HG03469 (cell line): ENCODE data around the gene SCML2.
"Not testable (repeated sequence)": the region's sequence is repeated elsewhere in the genome, so short reads cannot be mapped to it uniquely, and the experiment has no call there.

Experiments used
- ATAC-seq: cut with Tn5 transposase; IDR thresholded peaks from one replicate; pipeline ENCODE4 v1.9.1; 2021; ENCODE audit warnings: mild to moderate bottlenecking, moderate library complexity, moderate number of reproducible peaks; ENCODE audit not compliant: unreplicated experiment

The SCML2 gene

GRCh38 chrX:18272222-18272621 is 82.3 kb downstream of the SCML2 start:
- ATAC-seq, result no peak

GRCh38 chrX:18271725-18272124 is 82.8 kb downstream of the SCML2 start:
- no peak for ATAC-seq

DNA sequence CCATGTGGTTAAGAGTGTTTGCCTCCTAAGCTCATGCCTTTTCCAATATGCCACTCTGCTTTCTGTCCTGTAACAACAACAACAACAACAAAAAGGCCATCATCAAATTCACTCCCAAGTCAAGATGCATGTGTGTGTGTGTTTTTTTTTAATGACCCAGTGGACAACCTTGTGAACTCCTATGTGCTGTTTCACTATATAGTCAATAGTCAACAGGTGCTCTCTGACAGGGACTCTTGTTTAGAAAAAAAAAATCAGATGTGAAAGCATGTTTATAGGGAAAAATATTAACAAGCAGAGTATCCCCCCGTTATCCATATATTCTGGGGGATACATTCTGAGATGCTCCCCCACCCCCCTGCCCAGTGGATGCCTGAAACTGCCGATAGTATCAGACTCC is 83.2 kb downstream of the SCML2 start:
- no peak for ATAC-seq

DNA sequence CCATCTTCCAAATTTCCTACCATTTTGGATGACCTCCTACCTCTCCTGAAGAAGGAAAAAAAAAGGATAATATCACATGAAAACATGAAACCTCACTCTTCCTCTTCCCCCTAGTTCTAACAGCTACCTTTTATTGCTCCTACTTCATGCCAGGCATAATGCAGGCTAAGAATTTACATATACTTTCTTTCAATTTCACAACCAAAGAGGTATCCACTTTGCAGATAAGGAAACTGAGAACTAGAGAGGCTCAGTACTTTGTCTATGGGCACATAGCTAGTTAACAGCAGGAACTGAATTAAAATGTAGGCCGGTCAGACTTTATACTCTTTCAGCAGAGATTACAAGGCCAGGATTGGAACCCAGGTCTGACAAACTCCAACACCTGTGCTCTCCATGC is 99.4 kb downstream of the SCML2 start:
- no peak for ATAC-seq

GRCh38 chrX:18252644-18253359 is 101.7 kb downstream of the SCML2 start:
- ATAC-seq, result no peak

GRCh38 chrX:18229646-18230045 is 124.8 kb downstream of the SCML2 start:
- ATAC-seq, result not testable (repeated sequence)

DNA sequence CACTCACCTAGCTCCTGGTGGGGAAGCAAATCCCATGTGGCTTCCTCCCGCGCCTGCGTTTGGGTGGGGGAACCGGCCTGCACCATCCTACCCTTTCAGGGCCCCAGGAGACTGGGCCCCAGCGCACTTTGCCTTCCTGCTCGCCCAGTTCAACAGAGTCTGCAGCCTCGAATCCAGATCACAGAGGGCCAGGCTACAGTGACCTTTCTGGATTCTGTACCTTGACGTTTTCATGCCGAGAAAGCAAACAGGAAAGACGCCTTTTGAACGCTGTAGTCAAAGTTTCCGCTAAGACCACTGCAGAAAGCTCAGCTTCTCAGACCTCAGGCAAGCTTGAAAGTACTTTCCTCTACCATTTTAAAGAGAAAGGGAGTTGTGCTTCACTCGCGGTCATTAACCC is 126.4 kb downstream of the SCML2 start:
- no peak for ATAC-seq

DNA sequence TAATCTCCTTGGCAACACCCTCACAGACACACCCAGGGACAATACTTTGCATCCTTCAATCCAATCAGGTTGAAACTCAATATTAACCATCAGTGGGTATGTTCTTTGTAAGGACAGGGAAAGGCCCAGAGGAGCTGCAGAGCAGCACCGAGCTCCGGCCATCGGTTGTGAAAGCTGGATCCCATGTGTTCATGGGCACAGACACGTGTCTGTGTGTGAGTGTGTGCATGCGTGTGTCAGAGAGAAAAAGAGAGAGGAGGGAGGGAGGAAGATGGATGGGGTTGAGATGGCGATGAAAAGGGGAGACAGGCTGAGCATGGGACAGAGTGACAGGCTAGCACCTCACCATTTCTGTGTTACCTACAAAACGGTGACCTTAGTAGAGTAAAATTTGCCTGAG is 127.0 kb downstream of the SCML2 start:
- ATAC-seq, result no peak

GRCh38 chrX:18220786-18221185 is 133.7 kb downstream of the SCML2 start, which contains the start of gene BEND2:
Gene BEND2 (minus strand): TSS chrX:18220886. CDS start chrX:18220750, 136 bp downstream.
- no peak for ATAC-seq

DNA sequence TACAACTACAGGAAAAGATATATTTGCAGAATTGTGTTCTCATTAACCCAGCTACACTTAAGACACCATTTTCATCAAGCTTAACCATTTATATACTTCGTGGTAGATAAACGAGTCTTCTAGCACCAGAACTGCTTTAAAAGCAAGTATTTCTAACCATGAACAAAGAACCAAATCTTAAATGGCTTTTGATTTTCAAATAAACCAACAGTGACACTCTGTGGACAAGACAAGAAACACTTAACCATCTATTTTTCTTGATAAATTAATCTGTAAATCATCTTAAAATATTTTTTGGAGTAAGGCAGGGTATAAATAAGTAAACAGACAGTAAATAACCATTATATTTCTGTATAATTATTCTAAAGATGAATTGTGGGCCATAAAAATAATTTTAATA is 144.0 kb downstream of the SCML2 start:
- ATAC-seq, result no peak

- ATAC-seq, result no peak
Observed at GRCh38 chrX:18206657-18207056, 147.8 kb downstream of the SCML2 start.

DNA sequence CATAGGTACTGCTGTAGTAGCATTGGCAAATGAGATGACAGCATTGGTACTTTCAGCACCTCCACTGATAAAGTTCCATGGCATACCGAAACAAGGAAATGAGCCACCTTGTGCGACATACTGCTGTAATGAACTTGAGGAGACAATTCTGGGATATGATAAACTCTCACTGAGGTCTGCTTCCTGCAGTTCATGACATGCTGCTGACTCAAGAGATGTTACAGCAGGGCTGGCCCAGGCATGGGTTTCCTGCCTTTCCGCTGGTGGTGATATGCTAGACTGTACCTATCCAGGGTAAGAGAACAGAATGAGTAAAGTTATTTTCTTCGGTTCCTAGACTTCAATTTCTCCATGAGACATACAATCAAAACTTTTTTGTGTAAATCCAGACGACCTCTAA is 150.9 kb downstream of the SCML2 start:
- ATAC-seq, result no peak

- ATAC-seq, result no peak
Observed at GRCh38 chrX:18194688-18195087, 159.8 kb downstream of the SCML2 start.
